EL (cell line): ENCODE results near the gene SORCS1.

ENCODE experiments used
- DNase-seq: peaks from one replicate; pipeline ENCODE4 v3.0.0-alpha.2; 2016

The SORCS1 gene

DNA sequence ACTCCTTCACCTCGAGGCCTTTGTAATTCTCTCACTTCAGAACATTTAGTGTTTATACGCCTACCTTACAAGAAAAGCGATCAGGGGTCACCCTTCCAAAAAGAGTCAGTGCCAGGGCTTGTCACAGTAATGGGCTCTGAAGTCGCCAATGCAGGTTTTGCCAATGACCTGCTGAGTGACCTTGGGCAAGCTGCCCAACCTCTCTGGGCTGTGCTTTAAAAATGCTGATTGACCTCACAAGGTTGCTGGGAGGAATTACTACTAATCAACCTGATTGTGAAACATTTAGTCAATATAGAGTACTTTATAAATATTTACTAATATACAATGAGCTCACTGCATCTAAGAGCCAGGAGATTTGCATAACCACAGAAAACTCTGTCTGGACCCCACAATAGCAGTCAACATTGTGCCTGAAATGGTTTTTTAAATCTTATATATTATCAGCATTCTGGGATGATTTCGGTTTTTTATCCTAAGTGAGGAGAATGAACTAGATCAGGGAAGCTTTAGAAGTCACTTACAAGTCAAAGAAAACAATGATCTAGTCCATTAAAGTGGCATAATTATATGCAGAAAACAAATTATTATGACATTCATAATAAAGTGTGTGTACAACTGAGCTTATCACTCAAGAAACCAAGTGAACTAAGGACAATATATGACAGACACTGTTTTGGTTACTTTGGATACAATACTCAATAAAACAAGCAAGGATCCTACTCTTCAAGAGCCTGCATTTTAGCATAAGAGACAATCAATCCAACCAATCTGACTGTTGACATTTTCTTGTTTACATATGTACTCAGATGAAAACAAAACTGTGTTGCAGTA is 290.5 kb downstream of the SORCS1 start:
- no peak for DNase-seq

DNA sequence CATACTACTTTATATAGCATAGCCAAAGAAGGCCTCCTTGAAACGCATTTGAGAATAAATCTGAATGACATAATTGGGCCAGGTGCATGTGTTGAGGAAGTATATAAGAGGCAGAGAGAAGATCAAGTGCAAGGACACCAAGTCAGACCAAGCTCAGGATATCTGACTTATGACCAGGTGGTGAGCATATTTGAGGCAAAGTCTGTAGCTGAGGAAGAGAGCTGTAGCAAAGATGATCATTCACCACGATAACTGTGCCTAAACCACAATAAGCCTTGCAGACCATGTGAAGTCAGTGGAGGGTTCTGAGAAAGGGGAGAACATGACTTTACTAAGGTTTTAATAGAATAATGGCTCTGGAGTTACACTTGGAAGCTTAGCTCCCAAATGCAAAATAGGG is 292.3 kb downstream of the SORCS1 start:
- DNase-seq: no peak

DNA sequence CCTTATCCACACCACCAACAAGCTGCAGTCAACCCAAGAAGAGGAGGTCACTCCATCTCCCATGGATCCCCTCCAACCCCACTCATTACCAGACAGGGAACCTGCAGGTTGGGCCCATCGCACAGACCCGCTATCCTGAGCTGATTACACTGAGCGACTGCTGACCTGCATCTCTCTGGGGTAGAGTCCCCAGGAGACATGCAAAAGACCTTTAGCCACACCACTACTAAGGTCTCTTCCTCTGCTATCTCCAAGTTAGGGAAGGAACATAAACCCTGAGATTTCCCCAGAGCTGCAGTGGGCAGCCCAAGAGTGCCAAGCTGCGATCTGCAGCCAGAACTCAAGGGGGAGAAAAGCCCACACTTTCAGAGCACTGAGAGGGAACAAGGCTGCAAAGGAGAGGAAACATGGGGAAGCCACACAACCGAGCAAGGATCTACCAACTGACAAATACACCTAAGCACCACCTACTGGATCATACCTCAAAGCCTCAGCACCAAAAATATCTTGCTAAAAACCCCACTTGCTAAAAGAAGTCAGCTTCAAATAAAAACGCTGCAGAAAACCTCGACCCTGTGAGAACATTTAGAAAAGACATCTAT is 298.2 kb downstream of the SORCS1 start:
- no peak for DNase-seq

DNA sequence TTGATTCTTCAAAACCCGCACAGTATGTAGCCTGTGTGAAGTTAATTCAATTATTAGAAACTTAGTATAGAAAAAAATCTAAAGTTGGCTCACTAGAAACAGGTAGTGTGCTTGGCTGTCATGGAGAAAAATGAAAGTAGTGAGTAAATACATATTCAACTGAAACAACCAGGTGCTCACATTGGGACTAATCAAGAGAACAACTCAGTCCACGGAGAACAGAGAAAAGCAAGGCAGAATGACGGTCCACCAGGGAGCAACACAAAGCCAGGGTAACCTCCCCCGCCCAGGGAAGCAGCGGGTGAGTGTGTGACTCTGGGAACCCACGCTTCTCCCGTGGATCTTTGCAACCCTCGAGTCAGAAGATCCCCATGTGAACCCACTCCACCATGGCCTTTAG is 300.5 kb downstream of the SORCS1 start:
- DNase-seq: no peak

DNA sequence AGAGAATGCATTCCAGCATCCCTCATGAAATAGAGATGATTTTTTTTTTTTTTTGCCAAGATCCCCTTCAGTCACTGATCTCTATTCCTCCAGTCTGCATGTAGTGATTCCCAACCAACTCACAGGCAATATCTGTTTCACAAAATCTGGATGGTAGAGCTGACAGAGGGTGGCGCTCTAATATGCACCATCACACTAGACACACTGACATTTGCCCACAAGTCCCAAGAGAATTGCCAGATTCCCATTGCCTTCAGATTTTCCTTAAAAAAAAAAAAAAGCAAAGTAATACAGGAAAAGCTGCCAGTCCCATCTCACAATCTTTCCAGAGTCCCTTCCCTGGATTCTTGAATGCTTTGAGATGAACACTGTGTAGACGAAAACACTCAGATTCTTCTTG is 301.0 kb downstream of the SORCS1 start:
- DNase-seq: no peak

DNA sequence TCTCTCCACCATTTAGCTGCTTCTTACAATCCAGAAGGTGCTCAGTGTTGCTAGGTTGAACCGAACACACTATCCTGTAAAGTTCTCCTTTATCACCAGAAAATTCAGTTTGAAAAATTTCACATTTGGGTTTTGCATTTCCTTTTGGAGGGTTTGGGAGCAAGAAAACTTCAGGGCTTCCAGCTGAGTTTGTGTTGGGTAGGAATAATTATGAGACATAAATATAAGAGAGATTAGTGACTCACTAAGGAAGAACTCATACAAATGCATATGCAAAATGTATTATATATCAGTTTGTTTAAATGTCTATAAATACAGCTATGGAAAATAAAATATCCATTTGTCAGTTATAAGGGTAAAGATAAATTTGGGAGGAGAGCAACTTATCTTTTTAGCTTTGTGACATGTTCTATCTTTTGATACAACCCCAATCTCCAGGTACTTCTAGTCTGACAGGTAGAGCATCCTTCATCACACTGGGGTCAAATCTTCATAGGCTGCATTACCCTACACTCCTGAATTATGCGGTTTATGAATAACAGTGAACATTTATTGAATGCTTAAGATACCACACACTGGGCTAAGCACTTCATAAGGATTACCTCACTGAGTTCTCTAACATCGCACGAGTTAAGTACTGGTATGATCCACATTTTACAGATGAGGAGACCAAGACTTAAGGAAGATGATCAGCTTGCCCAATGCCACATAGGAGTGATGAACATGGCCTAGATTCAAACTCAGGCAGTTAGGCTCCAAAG is 304.4 kb downstream of the SORCS1 start:
- DNase-seq: no peak

DNA sequence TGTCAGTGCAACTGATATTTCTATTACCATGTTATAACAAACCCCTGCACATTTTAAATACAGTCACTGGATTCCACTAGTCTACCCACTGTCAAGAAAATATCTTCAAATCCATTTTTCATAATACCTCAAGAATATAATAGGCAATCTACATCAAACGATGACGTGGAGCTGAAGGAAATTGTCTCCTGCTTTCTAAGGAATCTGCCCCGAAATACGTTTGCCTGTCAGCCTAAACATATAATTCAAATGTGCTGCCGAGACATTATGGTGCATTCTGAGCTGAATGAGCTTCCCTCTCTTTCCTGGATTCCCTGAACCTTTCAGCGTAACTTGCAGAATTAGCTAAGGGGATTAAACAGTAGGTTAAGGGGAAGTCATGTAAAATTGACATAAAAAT is 306.8 kb downstream of the SORCS1 start:
- DNase-seq: no peak

DNA sequence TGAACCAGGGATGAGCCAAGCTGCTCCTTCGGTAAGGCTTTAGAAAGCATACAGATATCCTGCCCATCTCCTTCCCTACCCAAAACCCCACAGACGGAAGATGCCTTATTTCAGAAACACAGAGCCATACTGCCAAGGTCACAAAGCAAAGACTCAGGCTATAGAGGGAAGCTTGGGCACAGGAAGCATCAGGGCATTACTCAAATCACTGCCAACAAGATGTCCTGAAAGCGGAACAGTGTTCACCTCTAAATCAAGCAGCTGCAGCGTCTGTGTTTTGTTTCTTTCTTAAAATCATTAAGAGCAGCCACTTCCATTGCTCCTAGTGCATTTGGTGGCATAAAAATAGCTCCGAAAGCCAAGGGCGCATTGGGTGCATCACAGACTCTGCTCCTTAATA is 307.3 kb downstream of the SORCS1 start:
- no peak for DNase-seq

DNA sequence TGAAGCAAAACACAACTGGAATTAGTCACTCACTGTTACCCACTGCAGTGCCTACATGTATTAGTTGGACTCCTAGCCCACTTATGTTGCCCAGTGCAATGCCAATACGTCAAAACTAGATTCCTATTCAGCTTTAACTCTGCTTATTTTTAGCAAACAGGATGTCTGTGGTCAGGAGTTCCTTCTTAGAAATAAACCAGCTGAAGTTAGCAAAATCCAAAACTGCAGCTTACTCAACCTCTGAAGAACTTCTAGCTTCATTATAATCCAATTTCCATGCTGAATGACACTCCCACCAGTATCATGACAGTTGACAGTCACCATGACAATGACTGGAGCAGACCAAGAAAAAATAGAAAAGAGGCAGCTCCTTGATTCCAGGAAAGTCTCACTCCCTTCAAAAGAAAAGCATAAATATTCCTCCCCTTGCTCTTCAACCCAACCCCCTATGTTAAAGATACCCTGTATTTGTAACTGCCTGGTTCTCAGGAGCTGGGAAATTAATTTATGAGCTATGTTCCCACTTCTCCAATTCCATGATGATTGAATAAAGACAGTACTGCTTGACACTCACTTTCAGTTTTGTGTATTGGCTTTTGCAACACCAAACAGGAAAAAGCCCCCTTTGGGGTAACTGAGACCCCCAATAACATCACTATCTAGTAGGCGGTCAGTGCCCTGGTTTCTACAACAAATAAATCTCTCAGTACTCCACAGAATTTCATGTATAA is 327.4 kb downstream of the SORCS1 start:
- DNase-seq: no peak

DNA sequence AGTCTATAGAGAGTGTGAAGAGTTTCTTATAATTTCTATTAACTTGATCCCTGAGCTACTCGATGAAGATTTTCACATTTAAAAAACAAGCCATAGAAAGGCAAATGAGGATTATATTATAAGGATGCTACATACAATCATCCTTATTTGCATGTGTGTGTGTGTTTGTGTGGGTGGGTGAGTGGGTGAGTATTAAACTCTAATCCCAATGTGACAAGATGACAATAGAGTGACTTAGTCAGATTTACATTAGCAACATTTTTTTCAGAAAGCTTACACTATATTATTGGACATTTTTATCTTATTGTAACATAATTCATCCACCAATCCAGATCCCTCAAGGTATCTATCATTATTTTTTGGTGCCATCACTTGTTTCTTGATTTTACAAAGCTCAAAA is 331.7 kb downstream of the SORCS1 start:
- no peak for DNase-seq

DNA sequence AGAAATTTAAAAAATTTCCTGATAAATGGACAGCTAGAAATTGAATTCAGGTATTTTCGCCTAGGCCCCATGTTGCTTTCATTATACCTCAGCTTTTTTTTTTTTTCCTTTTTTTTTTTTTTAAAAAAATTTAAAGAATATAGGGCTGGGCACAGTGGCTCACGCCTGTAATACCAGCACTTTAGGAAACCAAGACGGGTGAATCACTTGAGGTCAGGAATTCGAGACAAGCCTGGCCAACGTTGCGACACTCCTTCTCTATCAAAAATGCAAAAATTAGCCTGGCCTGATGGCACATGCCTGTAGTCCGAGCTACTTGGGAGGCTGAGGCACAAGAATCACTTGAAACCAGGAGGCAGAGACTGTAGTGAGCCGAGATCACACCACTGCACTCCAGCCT is 334.0 kb downstream of the SORCS1 start:
- DNase-seq: no peak

DNA sequence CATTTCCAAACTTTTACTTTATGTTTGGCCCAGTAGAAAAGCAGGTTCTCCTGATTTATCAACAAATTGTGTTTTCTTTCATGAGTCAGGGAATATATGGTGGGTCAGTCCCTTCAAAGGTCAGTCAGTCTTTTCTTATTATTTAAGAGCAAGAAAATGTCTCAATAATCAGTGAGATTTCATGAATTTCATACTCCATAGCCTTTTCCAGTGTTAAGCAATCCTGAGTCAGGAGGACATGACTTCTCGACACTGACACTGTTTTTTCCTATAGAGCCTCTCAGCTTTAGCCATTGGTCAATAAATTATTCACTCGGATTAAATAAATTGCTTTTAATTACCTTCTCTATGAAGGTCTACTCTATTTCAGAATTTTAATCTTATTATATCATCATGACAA is 334.5 kb downstream of the SORCS1 start:
- no peak for DNase-seq

DNA sequence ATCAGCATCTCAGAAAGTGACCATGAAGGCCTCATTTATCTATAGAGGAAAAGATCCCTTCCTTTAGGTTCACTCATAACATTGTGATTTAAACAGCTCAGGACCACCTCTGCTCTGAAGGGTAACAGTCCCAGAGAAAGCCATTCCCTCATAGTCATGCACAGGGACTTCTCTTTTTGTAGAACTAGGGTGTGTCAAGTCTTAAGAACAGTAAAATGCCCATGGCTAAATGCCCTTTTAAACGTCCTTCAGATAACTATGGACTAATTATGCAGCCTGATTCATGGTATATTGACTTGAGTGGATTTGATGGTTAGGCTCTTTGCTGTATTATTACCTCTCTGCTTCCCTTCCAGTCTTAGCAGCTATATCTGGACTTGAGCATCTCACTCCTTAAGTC is 337.8 kb downstream of the SORCS1 start:
- DNase-seq: no peak

DNA sequence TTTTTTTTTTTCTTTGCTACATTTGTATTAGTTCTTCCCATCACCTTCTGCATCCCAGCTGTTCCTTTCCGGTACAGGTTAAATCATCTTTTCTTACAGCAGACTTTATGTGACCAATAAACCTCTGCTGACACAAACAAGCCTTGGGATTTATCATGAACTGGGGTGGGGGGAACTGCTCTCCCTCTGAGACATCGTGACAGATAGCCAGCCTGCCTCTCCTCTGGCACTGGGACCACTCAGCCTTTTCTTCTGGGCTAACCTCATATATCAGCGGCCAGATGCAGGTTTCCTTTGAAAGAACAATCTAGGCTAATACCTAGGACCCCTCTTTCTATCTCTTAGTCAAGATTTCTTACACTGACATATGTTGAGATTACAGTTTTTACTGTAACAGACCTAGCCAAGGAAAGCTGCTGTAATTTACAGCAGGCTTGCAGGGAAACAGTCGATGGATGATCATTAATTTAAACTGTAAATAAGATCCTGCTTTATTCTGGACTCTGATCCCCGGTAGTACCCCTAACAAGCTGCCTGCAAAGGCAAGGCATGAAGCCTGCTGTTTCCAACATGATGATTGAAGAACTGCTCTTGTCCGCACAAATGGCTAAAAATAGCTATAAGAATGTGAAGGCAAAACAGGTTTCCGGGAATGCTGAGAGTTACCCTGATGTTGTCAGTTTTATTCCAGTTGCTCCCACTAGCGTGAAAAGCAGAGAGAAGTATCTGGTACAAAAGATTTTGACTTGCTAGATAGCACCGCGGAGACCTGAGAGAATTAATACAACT is 338.7 kb downstream of the SORCS1 start:
- no peak for DNase-seq

DNA sequence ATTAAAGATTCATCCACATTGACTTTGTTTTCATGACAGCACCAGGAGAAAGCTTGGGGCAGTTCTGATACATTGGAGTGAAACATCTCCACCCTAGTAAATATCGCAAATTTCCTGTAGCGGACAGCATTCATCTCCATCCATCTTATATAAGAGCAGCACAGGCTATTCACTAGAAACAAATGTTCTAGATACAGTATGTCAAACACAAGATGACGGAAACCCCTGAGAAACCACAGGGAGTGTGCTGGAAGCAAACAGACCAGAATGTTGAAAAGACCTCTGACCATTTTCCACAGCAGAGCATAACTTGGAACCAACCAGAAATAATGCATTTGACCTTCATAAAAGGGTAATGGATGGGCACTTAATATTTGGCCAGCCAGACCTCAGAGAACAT is 343.9 kb downstream of the SORCS1 start:
- no peak for DNase-seq

DNA sequence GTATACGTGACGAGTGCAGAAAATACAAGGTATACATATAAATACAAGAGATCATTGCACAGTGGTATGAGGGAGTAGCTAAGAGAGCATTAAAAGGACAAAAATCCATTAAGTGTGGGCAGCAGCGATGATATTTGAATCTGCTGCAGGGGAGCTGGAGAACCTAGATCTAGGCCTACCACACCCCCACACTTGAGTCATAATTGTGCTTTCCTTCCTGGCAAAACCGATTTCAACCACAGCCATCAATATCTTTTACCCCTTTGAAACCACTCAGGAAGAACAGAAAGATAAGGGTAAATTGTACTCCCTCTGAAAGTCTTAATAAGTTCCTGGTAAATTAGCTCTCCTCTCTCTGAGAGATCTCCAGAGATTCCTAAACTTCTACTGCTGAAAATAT is 345.0 kb downstream of the SORCS1 start:
- no peak for DNase-seq

DNA sequence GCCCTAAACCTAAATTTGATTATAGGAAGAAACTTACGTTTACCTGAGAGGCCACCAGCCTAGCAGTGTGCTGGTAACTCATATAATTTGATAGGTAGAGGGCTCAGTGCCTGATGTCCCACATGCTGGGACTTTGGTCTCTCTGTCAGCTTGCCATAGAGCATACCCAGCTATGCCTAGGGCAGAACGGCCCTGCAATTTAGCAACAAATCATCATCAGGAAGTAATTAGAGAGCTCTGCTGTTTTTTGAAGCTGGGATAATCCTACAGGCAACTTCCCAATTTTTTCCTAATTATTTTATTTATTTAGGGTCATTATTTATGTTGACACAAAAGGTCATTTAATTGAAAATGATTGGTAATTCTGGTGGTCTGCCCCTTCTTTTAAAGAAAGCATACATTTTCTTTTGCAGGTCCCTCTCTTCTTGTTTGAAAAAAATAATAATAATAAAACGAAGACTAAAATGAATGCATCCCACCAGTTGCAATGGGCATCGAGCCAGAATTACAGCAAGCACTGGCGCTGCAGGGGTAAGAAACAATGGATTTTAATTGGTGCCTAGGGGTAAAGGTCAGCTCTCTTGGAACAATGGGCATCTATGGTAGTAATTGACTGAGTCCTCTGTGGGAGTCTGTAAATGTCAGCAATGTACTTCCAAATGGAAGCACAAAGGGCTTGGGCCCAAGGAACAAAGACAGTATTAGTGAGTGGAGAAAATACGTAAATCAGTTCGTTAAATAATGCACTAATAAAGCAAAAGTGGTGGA is 348.0 kb downstream of the SORCS1 start:
- DNase-seq: no peak

DNA sequence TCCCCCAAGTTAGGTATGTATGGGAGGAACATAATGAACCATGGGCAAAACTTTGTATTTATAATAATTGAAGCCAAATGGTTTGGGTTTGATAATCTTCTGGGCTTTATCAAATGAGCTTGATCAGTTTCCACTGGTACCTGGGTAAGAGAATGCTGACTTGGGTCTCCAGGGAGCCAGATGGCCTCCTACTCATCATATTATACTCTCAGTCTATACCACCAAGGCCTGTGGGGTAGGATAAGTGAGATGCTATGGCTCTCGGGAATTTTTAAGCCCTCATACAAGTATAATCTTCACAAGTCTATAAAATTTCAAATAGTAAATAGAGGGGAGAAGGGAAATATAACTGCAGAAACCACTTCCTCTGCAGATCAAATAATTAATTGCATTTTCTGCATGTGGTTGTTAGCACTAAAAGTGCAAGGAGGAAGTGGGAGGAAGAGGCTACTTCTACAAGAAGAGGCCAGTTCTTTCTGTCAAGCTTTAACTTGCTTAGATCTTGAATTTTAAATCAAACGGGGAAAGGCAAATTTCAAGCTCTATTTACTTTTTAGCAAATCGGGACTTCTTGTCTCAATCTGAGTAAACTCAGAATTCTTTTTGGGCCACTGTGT is 349.0 kb downstream of the SORCS1 start:
- no peak for DNase-seq

DNA sequence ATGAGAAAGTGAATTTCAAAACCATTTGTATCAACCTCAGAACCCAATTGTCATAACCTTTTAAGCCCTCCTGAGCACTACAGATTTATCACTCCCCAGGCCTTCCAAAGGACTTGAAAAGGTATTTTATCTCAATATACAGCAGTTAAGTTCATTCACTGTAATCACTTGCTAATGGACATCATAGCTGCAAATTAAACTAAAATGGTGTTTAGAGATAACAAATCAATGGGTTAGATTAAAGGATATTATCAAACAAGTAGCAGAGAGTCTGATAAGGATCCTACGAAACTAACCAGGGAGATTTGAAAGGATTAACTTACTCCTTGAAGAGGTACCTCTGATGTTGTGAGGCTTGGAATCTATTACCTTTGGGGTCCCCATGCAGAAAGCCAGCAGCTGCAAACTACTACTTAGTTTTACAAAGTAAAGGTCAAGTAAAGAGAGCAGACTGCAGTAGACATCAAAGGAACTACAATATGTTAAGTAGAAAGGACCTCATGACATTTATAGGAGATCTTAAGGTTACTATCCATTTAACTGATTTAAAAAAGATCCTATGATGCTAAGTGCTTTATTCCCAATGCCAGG is 359.4 kb downstream of the SORCS1 start:
- DNase-seq: no peak

DNA sequence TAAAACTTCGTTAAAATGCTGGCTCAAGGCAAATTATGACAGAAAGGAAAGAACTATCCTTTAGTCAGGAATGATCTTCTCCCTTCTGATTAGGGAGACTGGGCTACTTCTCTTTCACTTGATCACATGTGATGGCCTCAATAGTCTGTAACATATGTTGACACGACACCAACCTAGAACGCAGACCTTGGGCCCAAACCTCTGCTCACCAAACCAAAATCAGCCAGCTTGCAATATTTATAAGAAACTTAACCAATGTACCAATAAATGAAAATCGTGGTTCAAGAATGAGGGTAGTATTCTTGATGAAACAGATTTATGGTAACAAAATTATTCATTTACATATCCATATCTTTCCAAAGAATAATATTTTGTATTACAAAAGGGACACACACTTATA is 361.6 kb downstream of the SORCS1 start:
- no peak for DNase-seq

DNA sequence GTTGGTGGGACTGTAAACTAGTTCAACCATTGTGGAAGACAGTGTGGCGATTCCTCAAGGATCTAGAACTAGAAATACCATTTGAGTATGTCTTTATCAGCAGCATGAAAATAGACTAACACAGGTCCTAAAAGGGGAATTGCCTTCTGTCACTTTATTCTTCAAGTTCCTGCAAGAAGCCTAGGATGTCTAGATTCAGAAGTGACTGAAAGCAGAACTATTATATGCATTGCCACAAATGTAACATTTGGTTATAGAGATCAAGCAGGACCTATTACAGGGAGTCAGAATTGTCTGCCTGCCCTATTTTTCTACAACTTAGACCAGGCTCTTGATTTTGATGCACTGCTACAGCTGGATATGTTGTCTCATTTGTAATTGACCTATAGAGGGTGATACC is 364.7 kb downstream of the SORCS1 start:
- DNase-seq: no peak
